ENCODE data around the gene STAC.

- TF ChIP-seq MTA3 (IDR thresholded peaks at IDR 0.05; ENCODE audit: borderline replicate concordance, low read length) (no peak), MAX (IDR thresholded peaks at IDR 0.05; ENCODE audit: low read depth, low read length) (no peak), MXI1 (IDR thresholded peaks at IDR 0.05; ENCODE audit: low read depth, low read length) (no peak), NFIC (IDR thresholded peaks at IDR 0.05; ENCODE audit: low read depth, low read length) (no peak), NFYA (IDR thresholded peaks at IDR 0.05; ENCODE audit: borderline replicate concordance, low read depth, low read length) (no peak), JUNB (IDR thresholded peaks at IDR 0.05) (no peak), FOXK2 (IDR thresholded peaks at IDR 0.05) (no peak), GABPA (IDR thresholded peaks at IDR 0.05; ENCODE audit: low read depth) (no peak), E4F1 (IDR thresholded peaks at IDR 0.05; ENCODE audit: borderline replicate concordance, partially characterized antibody) (no peak), IKZF1 (conservative IDR thresholded peaks at IDR 0.05) (no peak), POLR2AphosphoS5 (IDR thresholded peaks at IDR 0.05; ENCODE audit: low read length) (no peak), BMI1 (IDR thresholded peaks at IDR 0.05; ENCODE audit: borderline replicate concordance) (no peak)
- TF ChIP-seq, protein P1, sequence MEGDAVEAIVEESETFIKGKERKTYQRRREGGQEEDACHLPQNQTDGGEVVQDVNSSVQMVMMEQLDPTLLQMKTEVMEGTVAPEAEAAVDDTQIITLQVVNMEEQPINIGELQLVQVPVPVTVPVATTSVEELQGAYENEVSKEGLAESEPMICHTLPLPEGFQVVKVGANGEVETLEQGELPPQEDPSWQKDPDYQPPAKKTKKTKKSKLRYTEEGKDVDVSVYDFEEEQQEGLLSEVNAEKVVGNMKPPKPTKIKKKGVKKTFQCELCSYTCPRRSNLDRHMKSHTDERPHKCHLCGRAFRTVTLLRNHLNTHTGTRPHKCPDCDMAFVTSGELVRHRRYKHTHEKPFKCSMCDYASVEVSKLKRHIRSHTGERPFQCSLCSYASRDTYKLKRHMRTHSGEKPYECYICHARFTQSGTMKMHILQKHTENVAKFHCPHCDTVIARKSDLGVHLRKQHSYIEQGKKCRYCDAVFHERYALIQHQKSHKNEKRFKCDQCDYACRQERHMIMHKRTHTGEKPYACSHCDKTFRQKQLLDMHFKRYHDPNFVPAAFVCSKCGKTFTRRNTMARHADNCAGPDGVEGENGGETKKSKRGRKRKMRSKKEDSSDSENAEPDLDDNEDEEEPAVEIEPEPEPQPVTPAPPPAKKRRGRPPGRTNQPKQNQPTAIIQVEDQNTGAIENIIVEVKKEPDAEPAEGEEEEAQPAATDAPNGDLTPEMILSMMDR (IDR thresholded peaks at IDR 0.05 in 2 of 3, conservative IDR thresholded peaks at IDR 0.05 in 1 of 3; ENCODE audit: control insufficient read depth in 2 of 3, extremely low read depth in 1 of 3, insufficient read depth in 1 of 3, low read depth in 3 of 3, low read length in 3 of 3) = no peak
- TF ChIP-seq, protein P2, sequence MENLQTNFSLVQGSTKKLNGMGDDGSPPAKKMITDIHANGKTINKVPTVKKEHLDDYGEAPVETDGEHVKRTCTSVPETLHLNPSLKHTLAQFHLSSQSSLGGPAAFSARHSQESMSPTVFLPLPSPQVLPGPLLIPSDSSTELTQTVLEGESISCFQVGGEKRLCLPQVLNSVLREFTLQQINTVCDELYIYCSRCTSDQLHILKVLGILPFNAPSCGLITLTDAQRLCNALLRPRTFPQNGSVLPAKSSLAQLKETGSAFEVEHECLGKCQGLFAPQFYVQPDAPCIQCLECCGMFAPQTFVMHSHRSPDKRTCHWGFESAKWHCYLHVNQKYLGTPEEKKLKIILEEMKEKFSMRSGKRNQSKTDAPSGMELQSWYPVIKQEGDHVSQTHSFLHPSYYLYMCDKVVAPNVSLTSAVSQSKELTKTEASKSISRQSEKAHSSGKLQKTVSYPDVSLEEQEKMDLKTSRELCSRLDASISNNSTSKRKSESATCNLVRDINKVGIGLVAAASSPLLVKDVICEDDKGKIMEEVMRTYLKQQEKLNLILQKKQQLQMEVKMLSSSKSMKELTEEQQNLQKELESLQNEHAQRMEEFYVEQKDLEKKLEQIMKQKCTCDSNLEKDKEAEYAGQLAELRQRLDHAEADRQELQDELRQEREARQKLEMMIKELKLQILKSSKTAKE (IDR thresholded peaks at IDR 0.05; ENCODE audit: low read depth, poor library complexity, severe bottlenecking) = no peak
Observed at GRCh38 chr3:36379872-36380220, 458 bp upstream of the STAC start.
